SK-N-MC (cell line): ENCODE measurements around the gene HCFC1R1.

ENCODE experiments used
- EZH2 ChIP-seq: fragments of 200-600 bp; sonication (generic); IDR thresholded peaks from one replicate; pipeline ENCODE4 v1.6.1; 2017; ENCODE audit warnings: antibody characterized with exemption
- FOXP2 ChIP-seq: optimal IDR thresholded peaks from 2 replicates; pipeline ENCODE3; 2011; ENCODE audit warnings: mild to moderate bottlenecking, moderate library complexity; ENCODE audit not compliant: insufficient read depth; ENCODE audit errors: extremely low read length, control extremely low read depth
- POLR2AphosphoS5 ChIP-seq: IDR thresholded peaks from 2 replicates; pipeline ENCODE4 v1.6.1; 2012; ENCODE audit warnings: mild to moderate bottlenecking, low read depth, low read length, borderline replicate concordance

GRCh38 chr16:3017344-3017743, 6.4 kb downstream of the HCFC1R1 start:
- TF ChIP-seq POLR2AphosphoS5 = no peak
- no peak for TF ChIP-seq EZH2
- TF ChIP-seq FOXP2 = no peak
